ENCODE results near the gene ADAMTSL3. TPM values are rescaled to one million over a fixed set of nuclear protein-coding genes. Genes with fewer than 3 reads are reported as not detected.

The ADAMTSL3 gene
- total and polyA plus RNA-seq, 2 of the 4 experiments (the other 2 are of a cell fraction), result under 0.01 to 0.02 TPM

- Histone ChIP-seq H3K4me2 (ENCODE audit: low read depth, low read length) (no peak overlapping the region), H3K4ac (ENCODE audit: low read depth, low read length) (no peak overlapping the region), H3K9me3 (ENCODE audit: control insufficient read depth, insufficient read depth, low read length) (no peaks in the 10 kb centered on the region), H4K8ac (ENCODE audit: low read depth in 2 of 2, low read length in 2 of 2) (no peak overlapping the region), H3K23ac (ENCODE audit: low read depth, low read length) (no peak overlapping the region), H3K27me3 (ENCODE audit: control insufficient read depth, insufficient read depth, low read length) (no peaks in the 10 kb centered on the region), H3K56ac (ENCODE audit: extremely low read depth, insufficient read depth, low read length) (no peak overlapping the region), H2BK120ac (ENCODE audit: low read depth, low read length) (no peak overlapping the region), H4K5ac (ENCODE audit: low read depth, low read length) (no peak overlapping the region), H2BK20ac (ENCODE audit: low read depth, low read length) (no peak overlapping the region), H3K27ac (ENCODE audit: insufficient read depth, low read length) (no peak overlapping the region), H3K4me3 (ENCODE audit: insufficient read depth, low read depth, low read length) (no peak overlapping the region), H4K91ac (ENCODE audit: insufficient read depth, low read depth, low read length) (no peak overlapping the region), H3K18ac (ENCODE audit: low read depth, low read length) (no peak overlapping the region), H3K36me3 (ENCODE audit: control insufficient read depth, insufficient read depth, low read length) (no peaks in the 10 kb centered on the region), H4K20me1 (ENCODE audit: insufficient read depth, low read length) (no peaks in the 10 kb centered on the region), H2AFZ (replicated peaks; ENCODE audit: low read length, poor library complexity) (no peak overlapping the region), H2AK9ac (replicated peaks; ENCODE audit: low read depth, low read length, poor library complexity) (no peak overlapping the region), H3K9me1 (ENCODE audit: insufficient read depth, low read length) (no peaks in the 10 kb centered on the region), H2AK5ac (ENCODE audit: low read depth, low read length) (no peak overlapping the region), H3K4me1 (ENCODE audit: control insufficient read depth, insufficient read depth, low read length) (peaks cover 2% of the 10 kb centered on the region; the same call in 1 of the 2 replicates), H3K79me1 (ENCODE audit: low read depth in 1 of 2, low read length in 2 of 2) (no peaks in the 10 kb centered on the region), H2BK15ac (ENCODE audit: low read depth, low read length) (no peak overlapping the region), H3K14ac (replicated peaks; ENCODE audit: low read depth, low read length) (no peak overlapping the region), H2BK5ac (ENCODE audit: low read depth, low read length, poor library complexity, severe bottlenecking) (no peak overlapping the region), H3K9ac (ENCODE audit: low read depth, low read length) (no peak overlapping the region)
- POLR2A ChIA-PET (ENCODE audit: unreplicated experiment), result no interaction called here
- DNase-seq (no peak), ATAC-seq (ENCODE audit: low read depth) (no peak)
- CTCF ChIA-PET, result interaction anchor here (1.0 kb wide), 1 partner anchor 8 kb away, joined by 3 read pairs; no protein-coding TSS in a partner anchor
- intact Hi-C loops (cut with micrococcal nuclease), result no loop called here
- no CpG with 5 or more reads among the region's 4 CpGs for WGBS, 2 experiments (ENCODE audit: extremely low coverage in 2 of 2, insufficient read length in 1 of 2)
- BruUV-seq (replicated peaks), result no TSS peak
- dilution Hi-C loops (cut with HindIII; ENCODE audit: low sequenced_read_pairs, unreplicated experiment), result no loop called here
- TF ChIP-seq CTCF (conservative IDR thresholded peaks at IDR 0.05; ENCODE audit: low read depth, low read length) (no peak), BHLHE40 (IDR thresholded peaks at IDR 0.05; ENCODE audit: low read depth, low read length) (no peak), RFX5 (IDR thresholded peaks at IDR 0.05; ENCODE audit: low read depth, low read length) (no peak), SMC3 (IDR thresholded peaks at IDR 0.05; ENCODE audit: low read depth, low read length) (no peak), FOS (IDR thresholded peaks at IDR 0.05; ENCODE audit: low read depth, low read length) (no peak), POLR2A (IDR thresholded peaks at IDR 0.05; ENCODE audit: low read depth, low read length) (no peak), CEBPB (IDR thresholded peaks at IDR 0.05; ENCODE audit: low read depth, low read length) (no peak), RCOR1 (IDR thresholded peaks at IDR 0.05; ENCODE audit: insufficient replicate concordance, low read length) (no peak), MAFK (IDR thresholded peaks at IDR 0.05; ENCODE audit: low read depth, low read length) (no peak), MAZ (IDR thresholded peaks at IDR 0.05; ENCODE audit: borderline replicate concordance, low read depth, low read length) (no peak), RAD21 (IDR thresholded peaks at IDR 0.05; ENCODE audit: low read length) (no peak), ELK1 (IDR thresholded peaks at IDR 0.05; ENCODE audit: borderline replicate concordance, low read depth, low read length) (no peak), MXI1 (IDR thresholded peaks at IDR 0.05; ENCODE audit: borderline replicate concordance, low read depth, low read length) (no peak)
- TF ChIP-seq, protein P1, sequence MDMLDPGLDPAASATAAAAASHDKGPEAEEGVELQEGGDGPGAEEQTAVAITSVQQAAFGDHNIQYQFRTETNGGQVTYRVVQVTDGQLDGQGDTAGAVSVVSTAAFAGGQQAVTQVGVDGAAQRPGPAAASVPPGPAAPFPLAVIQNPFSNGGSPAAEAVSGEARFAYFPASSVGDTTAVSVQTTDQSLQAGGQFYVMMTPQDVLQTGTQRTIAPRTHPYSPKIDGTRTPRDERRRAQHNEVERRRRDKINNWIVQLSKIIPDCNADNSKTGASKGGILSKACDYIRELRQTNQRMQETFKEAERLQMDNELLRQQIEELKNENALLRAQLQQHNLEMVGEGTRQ (IDR thresholded peaks at IDR 0.05; ENCODE audit: low read depth, low read length), result no peak
- in situ Hi-C loops (cut with MboI; ENCODE audit: low sequenced_read_pairs), result no loop called here
These were observed 286.2 kb downstream of the ADAMTSL3 start for GRCh38 chr15:83940136-83940535.
